ENCODE measurements around the gene CDKN2B-AS1.

DNA sequence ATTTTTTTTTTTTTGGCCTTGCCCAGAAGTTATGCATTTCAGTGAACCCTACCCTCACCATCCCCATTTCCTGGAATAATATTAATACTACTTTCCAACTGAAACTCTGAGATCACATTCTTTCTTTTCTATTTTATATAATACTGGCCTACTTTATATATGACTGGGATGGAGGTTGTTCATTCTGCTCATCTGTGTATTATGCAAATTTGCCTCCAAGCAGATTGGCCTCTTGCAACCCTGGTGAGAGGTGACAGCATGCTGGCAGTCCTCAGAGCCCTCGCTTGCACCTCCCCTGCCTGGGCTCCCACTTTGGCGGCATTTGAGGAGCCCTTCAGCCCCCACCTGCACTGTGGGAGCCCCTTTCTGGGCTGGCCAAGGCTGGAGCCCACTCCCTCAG lies 35.8 kb upstream of the CDKN2B-AS1 start:
- TF ChIP-seq POLR2A (IDR thresholded peaks at IDR 0.05): no peak
- no peak for TF ChIP-seq CTCF (IDR thresholded peaks at IDR 0.05)
- no peak for TF ChIP-seq EP300 (IDR thresholded peaks at IDR 0.05)
